ENCODE measurements around the gene GFRA4. TPM values are rescaled to one million over a fixed set of nuclear protein-coding genes. Genes with fewer than 3 reads are reported as not detected.

GFRA4 gene
- polyA plus RNA-seq, 2 of the 4 experiments (the other 2 are of a cell fraction), result not detected

DNA sequence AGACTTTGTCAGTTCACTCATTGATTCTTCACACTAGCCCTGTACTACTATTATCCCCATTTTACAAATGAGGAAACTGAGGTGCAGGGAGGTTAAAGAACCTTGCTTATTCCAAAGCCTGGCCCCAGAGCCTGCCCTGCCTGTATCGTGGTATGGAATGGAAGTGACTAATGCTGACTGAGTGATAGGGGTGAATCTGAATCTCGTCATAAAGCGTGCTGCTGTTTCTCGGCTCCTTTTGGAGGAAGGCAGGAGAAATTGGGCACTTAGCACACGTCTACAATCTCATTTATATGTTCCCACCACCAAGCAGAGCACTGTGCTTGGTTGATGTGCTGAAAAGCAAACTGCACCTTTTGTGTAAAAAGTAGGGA, 17.1 kb downstream of the GFRA4 start:
- Histone ChIP-seq H3K27ac (no peak overlapping the region), H3K4me2 (no peak overlapping the region), H3K9me3 (no peaks in the 10 kb centered on the region), H3K4me3 (no peak overlapping the region), H3K4me1 (no peaks in the 10 kb centered on the region)
- DNase-seq (ENCODE audit: low read depth in 1 of 2, low spot score in 1 of 2) (no peak), FAIRE-seq (no peak), ATAC-seq (no peak)
- ChIA-PET CTCF (interaction anchor here (0.6 to 1.3 kb wide), 2 partner anchors 9 to 65 kb away, joined by 3 to 6 read pairs; no protein-coding TSS in a partner anchor), POLR2A (no interaction called here)
- 80% methylated on average over 5 of the region's 5 CpGs for WGBS (ENCODE audit: missing lambda C conversion rate)
- TF ChIP-seq NFE2L2 (conservative IDR thresholded peaks at IDR 0.05; ENCODE audit: low read length), result no peak
- TF ChIP-seq CTCF (IDR thresholded peaks at IDR 0.05), result no peak
- TF ChIP-seq, protein P1, sequence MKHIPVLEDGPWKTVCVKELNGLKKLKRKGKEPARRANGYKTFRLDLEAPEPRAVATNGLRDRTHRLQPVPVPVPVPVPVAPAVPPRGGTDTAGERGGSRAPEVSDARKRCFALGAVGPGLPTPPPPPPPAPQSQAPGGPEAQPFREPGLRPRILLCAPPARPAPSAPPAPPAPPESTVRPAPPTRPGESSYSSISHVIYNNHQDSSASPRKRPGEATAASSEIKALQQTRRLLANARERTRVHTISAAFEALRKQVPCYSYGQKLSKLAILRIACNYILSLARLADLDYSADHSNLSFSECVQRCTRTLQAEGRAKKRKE (CRISPR knock-in tag; IDR thresholded peaks at IDR 0.05; ENCODE audit: low read depth), result no peak
- TF ChIP-seq POLR2A (IDR thresholded peaks at IDR 0.05; ENCODE audit: low read length), result no peak
- TF ChIP-seq CBX8 (IDR thresholded peaks at IDR 0.05), result no peak
- TF ChIP-seq PHF8 (IDR thresholded peaks at IDR 0.05; ENCODE audit: borderline replicate concordance, low read depth), result no peak
- no peak for TF ChIP-seq PBX3 (IDR thresholded peaks at IDR 0.05)
- TF ChIP-seq, protein P2, sequence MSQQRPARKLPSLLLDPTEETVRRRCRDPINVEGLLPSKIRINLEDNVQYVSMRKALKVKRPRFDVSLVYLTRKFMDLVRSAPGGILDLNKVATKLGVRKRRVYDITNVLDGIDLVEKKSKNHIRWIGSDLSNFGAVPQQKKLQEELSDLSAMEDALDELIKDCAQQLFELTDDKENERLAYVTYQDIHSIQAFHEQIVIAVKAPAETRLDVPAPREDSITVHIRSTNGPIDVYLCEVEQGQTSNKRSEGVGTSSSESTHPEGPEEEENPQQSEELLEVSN (IDR thresholded peaks at IDR 0.05; ENCODE audit: borderline replicate concordance, low read depth), result no peak
- TF ChIP-seq BHLHE40 (IDR thresholded peaks at IDR 0.05; ENCODE audit: low read depth, low read length), result no peak
- no peak for TF ChIP-seq EP300 (IDR thresholded peaks at IDR 0.05)
- TF ChIP-seq, protein P3, sequence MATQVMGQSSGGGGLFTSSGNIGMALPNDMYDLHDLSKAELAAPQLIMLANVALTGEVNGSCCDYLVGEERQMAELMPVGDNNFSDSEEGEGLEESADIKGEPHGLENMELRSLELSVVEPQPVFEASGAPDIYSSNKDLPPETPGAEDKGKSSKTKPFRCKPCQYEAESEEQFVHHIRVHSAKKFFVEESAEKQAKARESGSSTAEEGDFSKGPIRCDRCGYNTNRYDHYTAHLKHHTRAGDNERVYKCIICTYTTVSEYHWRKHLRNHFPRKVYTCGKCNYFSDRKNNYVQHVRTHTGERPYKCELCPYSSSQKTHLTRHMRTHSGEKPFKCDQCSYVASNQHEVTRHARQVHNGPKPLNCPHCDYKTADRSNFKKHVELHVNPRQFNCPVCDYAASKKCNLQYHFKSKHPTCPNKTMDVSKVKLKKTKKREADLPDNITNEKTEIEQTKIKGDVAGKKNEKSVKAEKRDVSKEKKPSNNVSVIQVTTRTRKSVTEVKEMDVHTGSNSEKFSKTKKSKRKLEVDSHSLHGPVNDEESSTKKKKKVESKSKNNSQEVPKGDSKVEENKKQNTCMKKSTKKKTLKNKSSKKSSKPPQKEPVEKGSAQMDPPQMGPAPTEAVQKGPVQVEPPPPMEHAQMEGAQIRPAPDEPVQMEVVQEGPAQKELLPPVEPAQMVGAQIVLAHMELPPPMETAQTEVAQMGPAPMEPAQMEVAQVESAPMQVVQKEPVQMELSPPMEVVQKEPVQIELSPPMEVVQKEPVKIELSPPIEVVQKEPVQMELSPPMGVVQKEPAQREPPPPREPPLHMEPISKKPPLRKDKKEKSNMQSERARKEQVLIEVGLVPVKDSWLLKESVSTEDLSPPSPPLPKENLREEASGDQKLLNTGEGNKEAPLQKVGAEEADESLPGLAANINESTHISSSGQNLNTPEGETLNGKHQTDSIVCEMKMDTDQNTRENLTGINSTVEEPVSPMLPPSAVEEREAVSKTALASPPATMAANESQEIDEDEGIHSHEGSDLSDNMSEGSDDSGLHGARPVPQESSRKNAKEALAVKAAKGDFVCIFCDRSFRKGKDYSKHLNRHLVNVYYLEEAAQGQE (IDR thresholded peaks at IDR 0.05), result no peak
- TF ChIP-seq ZC3H11A (IDR thresholded peaks at IDR 0.05), result no peak
- no peak for TF ChIP-seq MAZ (IDR thresholded peaks at IDR 0.05; ENCODE audit: borderline replicate concordance, low read depth, low read length)
- TF ChIP-seq FOSB (CRISPR knock-in tag; IDR thresholded peaks at IDR 0.05), result no peak
- TF ChIP-seq RFX5 (IDR thresholded peaks at IDR 0.05), result no peak

DNA sequence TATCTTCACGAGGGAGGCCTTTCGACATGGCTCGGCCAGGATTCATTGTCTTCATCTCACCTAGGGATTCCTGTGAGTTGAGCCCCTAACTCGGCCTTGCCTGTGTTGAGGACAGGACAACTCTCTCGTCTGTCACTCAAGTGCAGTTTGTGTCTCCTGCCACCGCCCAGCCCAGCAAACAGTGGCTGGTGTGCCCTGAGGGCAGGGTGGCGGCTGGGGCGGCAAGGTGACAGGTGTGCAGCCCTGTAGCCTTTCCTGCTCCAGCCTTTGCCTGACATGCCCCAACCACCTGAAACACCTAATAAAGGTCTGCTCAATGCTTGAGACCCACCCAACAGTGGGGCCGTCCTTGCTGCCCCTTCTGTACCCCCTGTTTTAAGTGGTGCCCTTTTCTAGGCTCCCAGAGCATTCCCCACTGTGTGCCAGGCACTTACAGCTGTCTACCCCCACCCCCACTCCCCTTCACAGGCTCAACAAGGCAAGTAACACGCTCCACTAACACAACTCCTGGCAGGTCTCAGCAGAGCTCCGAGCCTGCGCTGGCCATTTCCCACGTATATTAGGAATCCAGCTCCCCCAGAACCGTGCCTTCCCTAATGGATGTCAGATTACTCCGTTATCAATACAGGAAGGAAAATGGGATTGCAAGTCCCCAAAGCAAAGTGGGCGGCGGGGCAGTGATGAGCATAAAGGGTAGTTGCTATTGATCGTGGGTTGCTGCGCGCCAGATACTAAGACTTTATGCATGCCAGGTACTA, 17.7 kb downstream of the GFRA4 start:
- no peak for ATAC-seq
- CTCF ChIA-PET, result interaction anchor here (0.6 to 2.0 kb wide), 3 partner anchors 9 to 65 kb away, joined by 3 to 6 read pairs (median 4); no protein-coding TSS in a partner anchor
- TF ChIP-seq, protein P4, sequence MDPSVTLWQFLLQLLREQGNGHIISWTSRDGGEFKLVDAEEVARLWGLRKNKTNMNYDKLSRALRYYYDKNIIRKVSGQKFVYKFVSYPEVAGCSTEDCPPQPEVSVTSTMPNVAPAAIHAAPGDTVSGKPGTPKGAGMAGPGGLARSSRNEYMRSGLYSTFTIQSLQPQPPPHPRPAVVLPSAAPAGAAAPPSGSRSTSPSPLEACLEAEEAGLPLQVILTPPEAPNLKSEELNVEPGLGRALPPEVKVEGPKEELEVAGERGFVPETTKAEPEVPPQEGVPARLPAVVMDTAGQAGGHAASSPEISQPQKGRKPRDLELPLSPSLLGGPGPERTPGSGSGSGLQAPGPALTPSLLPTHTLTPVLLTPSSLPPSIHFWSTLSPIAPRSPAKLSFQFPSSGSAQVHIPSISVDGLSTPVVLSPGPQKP (IDR thresholded peaks at IDR 0.05; ENCODE audit: low read depth, low read length), result no peak
- TF ChIP-seq RCOR1 (IDR thresholded peaks at IDR 0.05; ENCODE audit: low read depth, low read length), result no peak
- TF ChIP-seq PBX3 (IDR thresholded peaks at IDR 0.05), result no peak
- no peak for TF ChIP-seq JUN (IDR thresholded peaks at IDR 0.05)
- no peak for TF ChIP-seq CEBPB (IDR thresholded peaks at IDR 0.05)
- TF ChIP-seq ESRRA (IDR thresholded peaks at IDR 0.05; ENCODE audit: borderline replicate concordance, low read length), result no peak
- TF ChIP-seq CBX2 (IDR thresholded peaks at IDR 0.05; ENCODE audit: borderline replicate concordance, low read depth), result no peak
- no peak for TF ChIP-seq HDAC2 (IDR thresholded peaks at IDR 0.05)
- no peak for TF ChIP-seq KDM5A (IDR thresholded peaks at IDR 0.05)
- TF ChIP-seq HEYL (CRISPR knock-in tag; IDR thresholded peaks at IDR 0.05), result no peak
- no peak for TF ChIP-seq JUNB (IDR thresholded peaks at IDR 0.05)
- TF ChIP-seq MYC (IDR thresholded peaks at IDR 0.05; ENCODE audit: borderline replicate concordance, low read length), result no peak
- no peak for TF ChIP-seq BHLHE40 (IDR thresholded peaks at IDR 0.05; ENCODE audit: low read depth, low read length)
- TF ChIP-seq ZNF302 (CRISPR knock-in tag; IDR thresholded peaks at IDR 0.05), result no peak
- no peak for TF ChIP-seq CBX8 (IDR thresholded peaks at IDR 0.05)
- TF ChIP-seq EP300 (IDR thresholded peaks at IDR 0.05), result no peak

More for the DNA sequence above, 17.7 kb downstream of the GFRA4 start:
- 89% methylated on average over 20 of the region's 20 CpGs for WGBS (ENCODE audit: missing lambda C conversion rate)
- Histone ChIP-seq H3K9me3 (no peaks in the 10 kb centered on the region), H3K4me3 (no peak overlapping the region), H3K4me2 (no peak overlapping the region), H3K4me1 (no peaks in the 10 kb centered on the region), H3K27ac (no peak overlapping the region)
- DNase-seq (ENCODE audit: low read depth in 1 of 2, low spot score in 1 of 2) (no peak), FAIRE-seq (no peak)
- POLR2A ChIA-PET, result no interaction called here
